ENCODE results near the gene ISLR.

Gene ISLR

GRCh38 chr15:74172701-74173379 is 670 bp upstream of the ISLR start:
- DNase-seq = no peak

DNA sequence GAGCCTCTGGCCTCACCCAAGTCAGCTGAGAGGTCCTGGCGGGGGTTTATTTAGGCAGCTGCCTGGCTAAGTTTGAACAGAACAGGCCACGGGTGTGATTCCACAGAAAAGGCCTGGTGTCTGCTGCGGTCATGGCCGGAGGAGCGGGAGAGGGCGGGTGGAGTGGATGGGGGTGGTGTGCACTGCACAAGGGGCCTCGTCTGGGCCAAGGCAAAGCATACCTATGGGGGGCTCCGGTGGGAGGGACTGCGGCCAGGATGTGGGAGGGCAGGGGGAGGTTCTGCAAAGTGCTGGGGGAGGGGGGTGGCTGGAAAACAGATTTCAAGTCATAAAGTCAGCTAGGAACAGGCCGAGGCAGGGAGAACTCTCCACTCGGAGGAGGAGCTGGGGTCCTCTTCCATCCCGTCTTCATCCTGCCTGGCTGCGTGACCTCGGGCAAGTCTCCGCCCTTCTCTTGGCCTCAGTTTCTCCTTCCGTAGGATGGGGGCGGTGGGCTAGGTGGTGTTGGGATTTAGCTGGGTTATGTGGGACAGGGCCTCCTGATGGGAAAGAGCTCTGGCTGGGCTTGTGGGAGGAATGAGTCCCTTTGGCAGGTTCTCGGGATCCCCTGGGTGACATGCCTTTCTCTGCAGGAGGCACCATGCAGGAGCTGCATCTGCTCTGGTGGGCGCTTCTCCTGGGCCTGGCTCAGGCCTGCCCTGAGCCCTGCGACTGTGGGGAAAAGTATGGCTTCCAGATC is 878 bp downstream of the ISLR start:
- no peak for DNase-seq

DNA sequence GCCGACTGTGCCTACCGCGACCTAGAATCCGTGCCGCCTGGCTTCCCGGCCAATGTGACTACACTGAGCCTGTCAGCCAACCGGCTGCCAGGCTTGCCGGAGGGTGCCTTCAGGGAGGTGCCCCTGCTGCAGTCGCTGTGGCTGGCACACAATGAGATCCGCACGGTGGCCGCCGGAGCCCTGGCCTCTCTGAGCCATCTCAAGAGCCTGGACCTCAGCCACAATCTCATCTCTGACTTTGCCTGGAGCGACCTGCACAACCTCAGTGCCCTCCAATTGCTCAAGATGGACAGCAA is 1.4 kb downstream of the ISLR start:
- DNase-seq = no peak

DNA sequence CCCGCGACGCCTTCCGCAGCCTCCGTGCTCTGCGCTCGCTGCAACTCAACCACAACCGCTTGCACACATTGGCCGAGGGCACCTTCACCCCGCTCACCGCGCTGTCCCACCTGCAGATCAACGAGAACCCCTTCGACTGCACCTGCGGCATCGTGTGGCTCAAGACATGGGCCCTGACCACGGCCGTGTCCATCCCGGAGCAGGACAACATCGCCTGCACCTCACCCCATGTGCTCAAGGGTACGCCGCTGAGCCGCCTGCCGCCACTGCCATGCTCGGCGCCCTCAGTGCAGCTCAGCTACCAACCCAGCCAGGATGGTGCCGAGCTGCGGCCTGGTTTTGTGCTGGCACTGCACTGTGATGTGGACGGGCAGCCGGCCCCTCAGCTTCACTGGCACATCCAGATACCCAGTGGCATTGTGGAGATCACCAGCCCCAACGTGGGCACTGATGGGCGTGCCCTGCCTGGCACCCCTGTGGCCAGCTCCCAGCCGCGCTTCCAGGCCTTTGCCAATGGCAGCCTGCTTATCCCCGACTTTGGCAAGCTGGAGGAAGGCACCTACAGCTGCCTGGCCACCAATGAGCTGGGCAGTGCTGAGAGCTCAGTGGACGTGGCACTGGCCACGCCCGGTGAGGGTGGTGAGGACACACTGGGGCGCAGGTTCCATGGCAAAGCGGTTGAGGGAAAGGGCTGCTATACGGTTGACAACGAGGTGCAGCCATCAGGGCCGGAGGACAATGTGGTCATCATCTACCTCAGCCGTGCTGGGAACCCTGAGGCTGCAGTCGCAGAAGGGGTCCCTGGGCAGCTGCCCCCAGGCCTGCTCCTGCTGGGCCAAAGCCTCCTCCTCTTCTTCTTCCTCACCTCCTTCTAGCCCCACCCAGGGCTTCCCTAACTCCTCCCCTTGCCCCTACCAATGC is 2.0 kb downstream of the ISLR start:
- DNase-seq = no peak

- DNase-seq = no peak
Observed at GRCh38 chr15:74176262-74177214, 3.0 kb downstream of the ISLR start.

DNA sequence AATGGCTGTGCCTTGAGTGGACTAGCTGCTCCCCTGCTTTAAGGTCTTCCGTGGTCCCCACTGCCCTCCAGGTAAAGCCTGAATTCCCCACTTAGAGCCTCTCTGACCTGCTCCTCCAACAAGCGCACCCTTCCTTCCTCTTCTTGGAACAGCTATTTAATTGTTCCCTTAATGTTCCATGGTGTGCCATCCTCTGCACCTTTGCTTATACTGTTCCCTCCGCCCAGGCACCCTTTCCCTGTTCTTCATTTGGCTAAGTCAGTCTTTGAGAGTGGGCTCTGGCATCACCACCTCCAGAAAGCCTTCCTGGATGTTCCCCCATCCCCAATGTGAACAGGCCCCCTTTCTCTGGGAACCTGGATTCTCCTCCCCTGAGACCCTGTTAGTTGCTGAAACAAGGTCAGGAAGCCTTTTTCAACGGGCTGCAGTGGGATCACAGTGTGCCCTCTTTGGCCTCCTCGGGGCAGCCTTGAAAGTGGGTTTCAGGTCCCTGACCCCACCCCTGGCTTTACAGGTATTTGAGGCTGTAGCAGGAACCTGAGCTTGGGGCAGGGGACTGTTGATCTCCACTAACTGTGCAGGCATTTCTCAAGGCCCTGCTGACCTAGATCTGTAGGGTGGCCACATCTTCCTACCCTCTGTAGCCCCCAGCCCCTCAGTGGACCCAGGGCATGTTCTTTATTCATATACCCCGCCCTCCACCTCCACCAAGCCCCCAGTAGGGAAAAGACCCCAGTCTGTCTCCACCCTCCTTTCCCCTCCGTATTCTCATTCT is 5.0 kb downstream of the ISLR start:
- DNase-seq = no peak

DNA sequence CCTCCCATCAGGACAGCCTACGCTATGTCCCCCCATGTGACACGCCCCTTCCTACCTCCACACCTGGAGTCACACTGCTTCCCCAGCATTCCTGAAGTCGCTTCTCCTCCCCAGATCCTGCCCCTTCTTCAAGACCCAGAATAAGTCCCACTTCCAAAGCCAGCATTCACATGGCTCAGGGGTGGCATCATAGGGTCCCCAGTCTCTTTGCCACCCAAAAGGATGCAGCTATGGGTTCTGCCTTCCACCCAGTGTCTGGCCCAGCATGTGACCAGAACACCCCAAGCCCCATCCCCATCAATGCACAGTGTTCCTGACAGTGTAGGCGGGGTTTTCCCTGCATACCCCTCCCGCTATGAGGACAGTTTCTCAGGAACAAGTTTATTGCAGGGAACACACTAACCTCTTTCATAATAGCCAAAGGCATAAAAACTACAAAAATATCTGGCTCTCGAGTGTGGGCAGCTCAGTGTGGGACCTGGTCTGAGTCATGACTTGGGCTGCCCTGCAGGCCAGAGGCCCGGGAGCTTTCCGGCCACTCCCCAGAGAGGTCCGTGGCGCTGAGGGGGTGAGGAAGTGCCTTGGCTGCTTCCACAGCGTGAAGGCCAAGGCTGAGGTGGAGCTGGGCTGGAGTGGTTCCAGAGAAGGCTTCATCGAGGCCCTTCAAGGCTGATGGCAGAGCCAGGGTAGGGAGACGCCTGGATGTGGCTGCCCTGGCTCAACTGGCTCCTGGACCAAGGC is 5.8 kb downstream of the ISLR start:
- DNase-seq = no peak

DNA sequence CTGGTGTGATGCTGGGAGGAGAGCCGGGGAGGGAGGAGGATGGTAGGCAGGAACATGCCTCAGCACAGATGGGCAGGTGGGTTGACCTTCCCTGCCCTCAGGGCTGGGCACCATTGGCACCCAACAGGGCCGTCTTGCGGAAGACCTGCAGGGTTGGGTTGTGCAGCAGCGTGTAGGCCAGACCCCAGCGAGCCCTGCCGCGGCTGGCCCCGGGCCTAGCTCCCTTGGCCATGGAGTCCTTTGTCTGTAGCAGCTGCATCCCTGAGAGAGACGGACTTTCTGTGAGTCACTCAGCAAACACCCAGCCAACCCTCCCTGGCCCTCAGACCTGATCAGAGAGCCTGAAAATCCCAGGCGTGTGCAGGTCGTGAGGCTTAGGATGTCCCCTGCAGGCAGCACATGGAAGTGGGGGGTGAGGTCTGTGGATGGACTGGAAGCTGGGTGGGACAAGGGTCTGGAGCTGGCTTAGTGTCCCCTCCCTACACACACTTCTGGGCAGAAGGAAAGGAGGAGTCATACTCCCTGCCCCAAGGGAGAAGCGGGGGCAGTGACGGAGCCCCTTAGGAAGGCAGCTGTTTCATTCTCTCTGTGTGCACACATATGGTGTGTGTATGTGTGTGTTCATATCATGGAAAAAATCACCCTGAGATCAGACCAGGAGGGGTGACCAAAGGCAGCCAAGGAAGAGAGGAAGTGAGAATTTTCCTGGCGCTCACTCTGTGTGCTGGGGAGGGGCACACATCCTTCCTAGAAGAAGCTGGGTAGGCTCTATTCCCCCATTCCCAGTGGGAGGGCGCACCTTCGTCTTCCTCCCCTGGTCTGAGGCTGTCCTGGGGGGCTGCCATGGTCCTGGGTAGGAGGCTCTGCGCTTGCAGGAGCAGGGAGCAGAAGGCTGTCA is 6.7 kb downstream of the ISLR start:
- no peak for DNase-seq

DNA sequence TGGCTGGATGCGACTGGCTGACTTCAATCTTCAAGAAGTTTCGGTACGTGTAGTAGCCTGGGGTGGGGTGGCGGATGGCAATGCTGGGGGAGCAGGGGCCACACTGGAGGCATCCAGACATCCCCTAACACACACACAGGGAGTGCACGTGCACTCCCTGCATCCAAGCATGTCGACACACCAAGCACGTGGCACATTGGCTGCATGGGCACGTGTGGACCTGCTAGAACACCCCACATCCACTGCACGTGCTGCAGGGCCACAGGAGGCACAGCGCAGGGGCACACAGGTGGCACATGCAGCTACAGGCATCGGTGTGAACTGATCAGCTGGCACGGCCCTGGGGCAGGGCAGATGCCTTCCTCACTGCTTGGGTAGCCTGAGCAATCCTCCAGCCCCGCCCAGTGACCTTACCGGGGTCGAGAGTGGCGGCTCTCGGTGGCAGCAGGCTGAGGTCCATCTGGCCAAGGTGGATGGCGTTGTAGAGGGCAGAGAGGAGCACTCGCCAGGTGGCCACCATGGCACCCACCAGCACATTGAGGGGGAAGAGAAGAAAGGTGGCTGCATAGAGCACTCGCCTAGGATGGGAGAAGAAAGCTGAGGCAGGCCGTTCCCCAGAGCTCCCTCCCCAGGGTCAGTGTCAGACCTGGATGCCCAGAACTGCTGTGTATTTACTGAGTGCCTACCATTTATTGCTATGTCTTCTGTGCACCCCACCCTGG is 7.5 kb downstream of the ISLR start:
- DNase-seq = no peak

DNA sequence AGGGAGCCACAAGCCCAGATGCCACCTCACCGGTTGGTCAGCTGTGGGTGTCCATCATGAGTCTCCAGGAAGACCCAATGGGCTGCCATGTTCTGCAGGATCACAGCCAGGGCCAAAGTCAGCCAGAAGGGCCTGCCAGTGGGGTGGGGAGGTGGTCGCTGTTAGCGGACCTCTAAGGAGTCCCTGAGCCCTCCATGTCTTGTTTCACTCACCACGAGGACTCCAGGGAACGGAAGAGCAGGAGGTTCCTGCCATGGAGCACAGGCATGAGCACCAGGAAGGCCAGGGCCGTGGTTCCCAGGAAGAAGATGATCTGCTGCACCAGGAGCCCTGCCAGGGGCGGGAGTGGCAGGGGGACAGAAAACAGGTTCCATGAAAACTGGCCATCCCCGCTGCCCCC is 8.6 kb downstream of the ISLR start:
- DNase-seq = no peak

DNA sequence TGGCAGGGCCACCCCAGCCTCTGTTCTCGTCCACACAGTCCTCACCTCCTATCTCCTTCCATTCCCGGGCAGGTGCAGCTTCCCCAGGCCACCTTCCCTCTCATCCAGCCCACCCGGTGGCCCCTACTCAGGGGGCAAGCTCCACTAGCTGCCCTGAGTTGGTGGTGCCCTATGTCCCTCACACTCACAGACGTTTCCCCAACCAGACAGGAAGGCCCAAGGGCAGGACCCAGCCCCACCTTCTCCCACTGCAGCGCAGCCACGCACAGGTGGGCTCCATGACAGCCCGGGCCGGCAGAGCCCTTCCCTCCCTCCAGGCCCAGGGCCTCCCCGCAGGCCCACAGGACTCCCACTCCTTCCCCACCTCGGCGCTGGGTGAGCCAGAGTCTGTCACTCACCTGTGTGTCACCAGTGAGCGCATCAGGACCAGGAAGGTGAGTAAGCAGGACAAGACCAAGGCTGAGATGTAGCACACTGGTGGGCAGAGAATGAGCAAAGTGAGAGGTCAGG is 11.1 kb downstream of the ISLR start:
- DNase-seq = no peak

DNA sequence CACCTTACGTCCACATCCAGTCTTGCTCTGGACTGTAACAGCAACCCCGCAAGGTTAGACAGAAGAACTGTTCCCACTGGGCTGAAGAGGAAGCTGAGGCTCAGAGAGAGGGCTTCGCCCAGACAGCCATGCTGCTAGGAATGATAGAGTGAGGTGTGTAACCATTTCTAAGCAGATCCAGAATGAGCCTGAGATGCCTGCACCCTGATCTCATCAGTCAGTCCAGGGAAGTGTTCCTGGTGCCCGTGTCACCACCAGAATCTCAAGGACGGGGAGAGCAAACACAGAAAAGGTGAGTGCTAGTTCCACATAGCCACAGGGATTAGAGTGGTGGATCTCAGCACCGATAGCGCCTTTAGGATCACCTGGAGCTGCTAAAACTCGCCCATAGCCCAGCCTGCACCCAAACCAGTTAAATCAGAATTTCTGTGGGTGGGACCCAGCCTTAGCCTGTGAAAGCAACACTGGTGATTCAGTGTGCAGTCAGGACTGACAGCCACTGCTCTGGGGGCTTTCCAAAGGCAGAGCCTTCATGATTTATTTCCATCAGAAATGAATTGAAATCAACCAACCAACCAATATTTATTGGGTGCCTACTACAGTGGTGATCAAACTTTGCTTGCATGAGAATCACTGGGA is 12.3 kb downstream of the ISLR start:
- DNase-seq = no peak

- DNase-seq = no peak
Observed at GRCh38 chr15:74188216-74188615, 14.7 kb downstream of the ISLR start.

DNA sequence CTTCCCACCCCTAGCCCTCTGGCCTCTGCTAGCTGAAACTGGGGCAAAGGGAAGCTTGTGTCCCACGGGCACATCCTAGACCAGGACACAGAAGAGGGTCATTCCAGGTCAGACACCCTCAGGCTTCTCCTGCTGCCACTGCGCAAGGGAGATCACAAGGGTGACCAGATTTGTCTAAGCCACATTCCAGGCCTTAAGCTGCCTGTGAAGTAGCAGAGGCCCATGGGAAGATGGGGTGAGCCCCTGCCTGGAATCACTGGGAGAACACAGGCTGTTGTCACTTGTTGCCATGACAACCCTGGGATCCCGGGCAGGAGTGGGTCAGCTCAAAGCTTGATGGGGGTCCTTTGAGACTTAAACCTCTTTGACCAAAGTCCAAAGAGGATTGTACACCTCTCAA is 18.3 kb downstream of the ISLR start:
- DNase-seq = no peak

DNA sequence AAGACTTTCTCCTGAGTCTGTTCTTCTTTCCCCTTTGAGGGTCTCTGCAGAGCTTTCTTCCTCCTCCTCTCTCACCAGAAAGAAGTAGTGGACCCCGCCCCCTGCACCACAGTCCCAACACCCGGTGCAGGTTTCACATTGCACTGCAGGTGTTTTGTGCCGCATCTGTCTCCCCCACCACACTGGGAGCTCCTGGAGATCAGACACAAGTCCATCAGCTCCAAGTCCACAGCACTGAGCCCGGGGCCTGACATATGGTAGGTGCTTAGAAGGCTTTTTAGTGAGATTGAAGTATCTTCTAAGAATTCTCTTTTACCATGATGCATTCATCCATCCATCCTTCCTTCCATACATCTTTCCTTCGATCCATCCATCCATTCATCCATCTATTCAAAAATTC is 19.2 kb downstream of the ISLR start:
- DNase-seq = no peak

- no peak for DNase-seq
Observed at GRCh38 chr15:74193299-74193718, 19.8 kb downstream of the ISLR start.

DNA sequence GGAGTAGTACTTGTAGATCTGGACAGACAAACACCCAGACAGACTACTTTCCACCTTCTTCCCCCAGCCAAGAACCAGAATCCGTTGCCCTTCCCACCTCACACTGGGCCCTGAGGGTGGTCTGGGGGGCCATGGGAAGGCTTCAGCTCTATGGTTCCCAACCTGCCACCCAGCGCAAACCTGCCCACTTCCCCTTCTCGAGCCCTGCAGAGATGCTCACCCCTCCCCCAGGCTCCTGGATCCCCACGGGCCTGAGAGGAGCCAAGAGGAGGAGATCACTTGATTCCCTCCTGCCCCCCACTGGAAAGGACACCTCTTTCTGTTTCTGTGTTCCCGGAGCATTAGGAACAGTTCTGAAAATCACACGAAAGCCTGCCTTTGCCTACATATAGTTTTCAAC is 20.4 kb downstream of the ISLR start:
- no peak for DNase-seq

All from NCI-H1694 (cell line).